HepG2 (cell line): ENCODE measurements around the gene CYP2A6.

Source experiments
- IRF2 ChIP-seq: IDR thresholded peaks from 2 replicates; pipeline ENCODE4 v1.6.1; 2018; ENCODE audit warnings: missing genetic modification reagents, missing compliant biosample characterization
- TRIM24 ChIP-seq: sonication (generic); formaldehyde crosslinking; IDR thresholded peaks from 2 replicates; pipeline ENCODE4 v1.8.0; 2022; ENCODE audit warnings: mild to moderate bottlenecking, missing genetic modification reagents
- ZBTB46 ChIP-seq: sonication (generic); formaldehyde crosslinking; IDR thresholded peaks from 2 replicates; pipeline ENCODE4 v1.4.0; 2020; ENCODE audit warnings: mild to moderate bottlenecking, missing genetic modification reagents, borderline replicate concordance
- ZFP1 ChIP-seq: IDR thresholded peaks from 2 replicates; pipeline ENCODE4 v1.6.1; 2016

GRCh38 chr19:40808497-40808896 is 41.8 kb downstream of the CYP2A6 start:
- no peak for TF ChIP-seq TRIM24 (CRISPR knock-in tag)
- no peak for TF ChIP-seq ZBTB46 (CRISPR knock-in tag)
- no peak for TF ChIP-seq IRF2 (CRISPR knock-in tag)
- no peak for TF ChIP-seq ZFP1
